Stimulated activated CD8-positive, alpha-beta memory T cell treated with anti-CD3 and anti-CD28 coated beads, Interleukin-15, amount 100 ng/mL, for 24 hours (primary cell): ENCODE data around the gene COMMD2.

Experiments used
- DNase-seq: peaks from one replicate; pipeline ENCODE4 v3.0.0-alpha.2; 2020; ENCODE audit warnings: low read depth

COMMD2 gene

DNA sequence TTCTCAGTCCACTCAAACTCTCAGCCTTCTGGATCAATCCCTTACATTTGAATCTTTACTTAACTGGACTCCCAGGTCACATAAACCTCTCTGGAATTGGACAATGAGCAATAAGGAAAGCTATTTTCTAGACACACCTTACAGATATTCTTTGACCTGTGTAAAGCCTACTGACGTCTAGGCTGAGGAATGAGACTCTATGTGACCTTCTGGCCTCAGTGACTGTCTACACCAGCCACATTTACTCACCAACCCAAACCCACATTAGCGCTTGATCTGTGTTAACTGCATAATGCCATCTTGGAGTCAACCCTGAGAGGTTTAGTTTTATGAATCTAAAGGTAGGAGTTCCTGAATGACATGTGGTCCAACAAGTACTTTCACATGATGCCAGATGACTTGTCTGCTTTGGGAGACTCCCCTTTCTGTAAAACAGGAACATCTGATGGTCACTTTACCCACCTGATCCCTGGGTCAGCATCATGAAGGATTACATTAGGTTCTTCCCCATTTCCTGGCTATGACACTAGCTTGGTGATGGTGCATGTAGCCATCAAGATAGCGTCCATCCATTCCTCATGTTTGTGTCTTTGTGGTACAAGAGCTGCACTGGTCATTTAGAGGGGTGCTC is 11.4 kb upstream of the COMMD2 start:
- no peak for DNase-seq

GRCh38 chr3:149753717-149754116 is 1.4 kb upstream of the COMMD2 start:
- DNase-seq = no peak

DNA sequence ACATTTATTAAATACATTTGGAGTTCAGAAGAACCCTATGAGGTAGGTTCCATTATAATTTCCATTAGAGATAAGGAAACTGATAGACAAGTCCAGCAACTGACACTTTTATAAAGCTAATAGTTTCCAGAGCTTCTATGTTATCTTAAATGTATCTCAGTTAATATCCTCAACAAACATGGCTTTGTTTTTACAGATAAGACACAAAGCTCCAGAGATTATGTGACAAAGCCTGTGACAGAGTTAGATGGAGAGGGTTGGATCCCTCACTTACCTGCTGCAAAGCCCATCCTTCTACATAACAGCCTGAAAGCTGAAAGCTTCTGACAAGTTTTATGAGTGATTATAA is 473 bp upstream of the COMMD2 start:
- no peak for DNase-seq

DNA sequence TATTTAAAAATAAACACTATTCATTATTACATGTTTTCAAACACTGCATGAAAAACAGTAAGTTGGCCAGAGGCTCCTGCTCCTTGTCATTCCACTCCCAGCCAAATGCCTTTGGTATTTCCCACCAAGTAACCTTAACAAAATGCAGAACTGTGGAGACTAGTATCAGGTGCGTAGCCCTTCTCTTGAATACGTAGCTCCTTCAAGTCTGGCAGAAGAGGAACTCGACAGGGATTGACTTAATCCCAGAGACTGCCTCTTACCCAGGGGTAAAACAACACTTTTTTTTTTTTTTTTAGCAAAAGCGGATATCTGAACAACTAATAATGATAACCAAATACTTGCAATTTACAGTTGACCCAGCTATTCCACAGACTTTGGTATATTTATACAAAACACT is 738 bp downstream of the COMMD2 start:
- no peak for DNase-seq

GRCh38 chr3:149744606-149745005 is 7.7 kb downstream of the COMMD2 start:
- no peak for DNase-seq

GRCh38 chr3:149744151-149744550 is 8.1 kb downstream of the COMMD2 start:
- no peak for DNase-seq

DNA sequence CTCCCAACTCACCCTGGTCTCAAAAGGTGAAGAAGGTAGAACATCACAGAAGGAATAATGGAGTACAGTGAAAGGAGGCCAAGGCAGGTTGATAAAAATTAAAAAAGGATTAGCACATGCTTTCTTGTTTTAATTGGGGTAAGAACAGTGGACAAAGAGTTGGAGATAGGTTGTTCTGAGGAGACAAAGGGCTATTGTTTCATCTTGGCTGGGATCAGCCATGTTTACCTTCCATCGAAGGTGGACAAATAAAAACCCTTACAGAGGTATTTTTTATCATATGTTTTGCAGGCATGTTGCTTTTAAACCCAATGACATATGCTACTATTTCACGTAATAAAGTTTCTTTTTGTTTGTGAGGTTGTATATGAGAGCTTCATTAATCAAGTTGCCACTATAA is 12.9 kb downstream of the COMMD2 start:
- DNase-seq = no peak

- no peak for DNase-seq
Measured at GRCh38 chr3:149738876-149739275, 13.4 kb downstream of the COMMD2 start.

GRCh38 chr3:149736953-149737205 is 15.4 kb downstream of the COMMD2 start:
- DNase-seq = no peak

- no peak for DNase-seq
Measured at GRCh38 chr3:149736175-149736952, 15.9 kb downstream of the COMMD2 start.

GRCh38 chr3:149732234-149732633 is 20.1 kb downstream of the COMMD2 start:
- no peak for DNase-seq

DNA sequence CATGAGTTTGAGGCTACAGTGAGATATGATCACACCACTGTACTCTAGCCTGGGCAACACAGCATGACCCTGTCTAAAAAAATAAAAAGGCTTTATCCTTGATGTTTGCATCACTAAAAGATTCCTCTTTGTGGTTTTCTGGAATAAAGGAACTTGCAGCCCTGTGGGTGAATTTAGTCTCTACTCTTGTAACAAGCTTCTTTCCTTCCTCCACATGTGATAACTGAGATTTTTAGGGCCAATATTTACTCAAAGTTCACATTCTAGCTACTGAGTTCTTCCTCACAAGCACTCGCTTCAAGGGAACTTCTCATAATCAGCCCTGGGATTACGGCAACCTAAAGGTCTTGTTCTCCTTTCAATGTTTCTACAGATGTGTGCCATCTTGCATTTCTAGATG is 24.6 kb downstream of the COMMD2 start:
- no peak for DNase-seq

DNA sequence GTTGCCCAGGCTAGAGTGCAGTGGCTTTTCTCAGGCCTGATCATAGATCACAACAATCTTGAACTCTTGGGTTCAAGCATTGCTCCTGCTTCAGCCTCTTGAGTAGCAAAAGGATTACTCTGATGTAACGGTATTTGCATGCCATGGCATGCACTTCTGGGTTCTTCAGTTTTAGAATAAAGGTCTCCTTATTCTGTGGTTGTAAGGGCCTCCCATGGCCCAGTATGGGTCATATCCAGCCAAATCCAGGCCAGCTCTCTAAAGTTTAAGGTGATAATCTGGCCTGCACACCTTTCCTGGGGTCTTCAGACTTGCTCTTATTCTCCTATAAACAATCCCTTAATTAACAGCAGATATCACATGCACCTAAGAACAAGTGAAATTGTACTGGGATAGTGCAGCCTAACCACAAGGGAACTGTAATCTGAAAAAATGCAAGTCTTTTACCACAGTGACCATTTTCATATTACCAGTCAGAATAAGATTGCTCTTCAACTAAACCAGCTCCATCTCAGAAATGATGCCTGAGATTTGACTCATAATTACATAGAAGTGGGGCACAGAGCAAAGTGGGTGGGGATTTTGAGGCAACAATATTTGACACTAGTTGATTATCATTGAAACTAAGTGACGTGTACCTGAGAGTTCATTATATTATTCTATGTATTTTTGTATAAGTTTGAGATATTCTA is 25.4 kb downstream of the COMMD2 start:
- no peak for DNase-seq

GRCh38 chr3:149723781-149724180 is 28.5 kb downstream of the COMMD2 start:
- DNase-seq = no peak

- DNase-seq = no peak
Measured at GRCh38 chr3:149720918-149721317, 31.4 kb downstream of the COMMD2 start.

- no peak for DNase-seq
Measured at GRCh38 chr3:149717391-149718056, 34.8 kb downstream of the COMMD2 start.

- no peak for DNase-seq
Measured at GRCh38 chr3:149716984-149717383, 35.3 kb downstream of the COMMD2 start.

- no peak for DNase-seq
Measured at GRCh38 chr3:149715247-149715646, 37.0 kb downstream of the COMMD2 start.

DNA sequence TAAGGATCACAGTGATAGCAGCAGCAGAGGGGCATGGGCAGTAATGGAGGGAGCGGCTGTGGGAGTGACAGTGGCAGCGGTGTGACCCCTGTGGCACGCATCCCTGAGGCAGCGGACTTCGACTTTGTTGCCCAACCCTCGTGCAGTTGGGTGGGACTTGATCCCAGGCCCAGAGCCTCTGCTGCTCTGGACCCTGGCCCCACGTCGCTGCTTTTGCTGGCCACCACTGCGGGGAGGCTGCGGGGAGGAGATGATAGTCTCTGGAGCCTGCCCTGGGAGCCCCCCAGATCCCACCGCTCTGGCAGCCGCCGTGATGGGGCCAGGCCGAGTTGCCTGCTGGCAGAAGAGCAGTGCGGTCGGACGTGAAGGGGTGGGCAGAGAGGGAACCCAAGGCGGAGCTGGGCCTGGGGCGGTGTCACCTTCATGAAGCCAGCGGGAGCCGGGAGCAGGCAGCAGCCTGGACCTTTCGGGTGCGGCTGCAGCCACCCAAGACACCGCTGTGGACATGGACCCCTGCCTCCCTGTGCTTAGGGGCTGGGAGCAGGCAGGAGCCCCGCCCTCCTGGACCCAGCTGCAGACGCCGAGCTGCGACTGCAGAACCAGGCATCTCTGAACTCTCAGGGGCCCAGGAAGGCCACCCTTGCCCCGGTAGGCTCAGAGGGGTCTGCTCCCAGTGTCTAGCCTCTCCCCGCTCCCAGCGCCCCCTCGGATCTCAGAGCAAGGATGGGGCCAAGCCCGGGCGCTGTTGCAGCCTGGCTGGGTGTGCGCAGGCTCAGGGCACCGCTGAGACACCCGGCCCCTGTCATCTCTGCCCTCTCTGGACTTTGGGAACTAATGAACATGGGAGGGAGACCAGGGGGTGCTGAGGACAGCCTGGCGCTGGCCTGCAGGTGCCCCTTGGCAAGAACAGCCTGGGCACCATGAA is 38.3 kb downstream of the COMMD2 start:
- no peak for DNase-seq

- DNase-seq = no peak
Measured at GRCh38 chr3:149706905-149707304, 45.4 kb downstream of the COMMD2 start.

GRCh38 chr3:149705416-149705815 is 46.9 kb downstream of the COMMD2 start:
- no peak for DNase-seq

GRCh38 chr3:149703466-149703865 is 48.8 kb downstream of the COMMD2 start:
- no peak for DNase-seq
